GM12878 (cell line): ENCODE measurements around the gene TMSB15B. TPM values are rescaled to one million over a fixed set of nuclear protein-coding genes. Genes with fewer than 3 reads are reported as not detected.

Source experiments
- ATAC-seq: fragments of 200-7000 bp; cut with Tn5 transposase; 3 replicates; pipeline ENCODE4 v1.9.1; 2020; ENCODE audit warnings: mild to moderate bottlenecking, moderate library complexity
- BruUV-seq: library from RNA; stranded (reverse); fragments of 400-500 nt; replicated peaks from 2 replicates; lab custom pipeline; 2021; lab: Mats Ljungman, UMichigan
- CTCF ChIA-PET: fragments of 300-600 bp; sonication (Branson Sonifier 250); formaldehyde crosslinking; extraction: SDS; loops from one replicate; lab custom pipeline; 2021; ENCODE audit warnings: inconsistent platforms; lab: Yijun Ruan, JAX
- POLR2A ChIA-PET: fragments of 350-600 bp; formaldehyde crosslinking; extraction: SDS; loops from one replicate; lab custom pipeline; 2021; ENCODE audit warnings: inconsistent platforms; lab: Charles Lee
- RAD21 ChIA-PET: fragments of 300-600 bp; sonication (Branson Sonifier 250); formaldehyde crosslinking; loops from one replicate; lab custom pipeline; 2023; ENCODE audit warnings: antibody characterized with exemption; ENCODE audit not compliant: unreplicated experiment; lab: Charles Lee
- SMC1A ChIA-PET: fragments of 300-600 bp; sonication (Branson Sonifier 250); formaldehyde crosslinking; loops from one replicate; lab custom pipeline; 2023; ENCODE audit not compliant: unreplicated experiment, uncharacterized antibody; lab: Charles Lee
- DNase-seq: peaks from one replicate; pipeline ENCODE4 v3.0.0-alpha.2; 2011; ENCODE audit warnings: low read depth, low spot score
- FAIRE-seq: peaks from 3 replicates; lab custom pipeline; 2011; peaks lifted over from hg19 to GRCh38; lab: Jason Lieb, UNC
- H2AFZ ChIP-seq: 2 replicates; pipeline ENCODE4 v1.6.0; 2011; ENCODE audit warnings: low read depth, low read length, control low read depth; ENCODE audit not compliant: control insufficient read depth
- H3K27ac ChIP-seq: 2 replicates; pipeline ENCODE4 v1.5.1; 2011; ENCODE audit warnings: control low read depth; ENCODE audit not compliant: control insufficient read depth, insufficient read depth
- H3K27me3 ChIP-seq, 2 experiments: replicated peaks in 1 of 2; 2 replicates each; pipeline versions ENCODE4 v1.6.0 to v1.6.1; 2011; ENCODE audit warnings: low read length in 1 of 2; ENCODE audit not compliant: control insufficient read depth in 2 of 2, insufficient read depth in 2 of 2
- H3K36me3 ChIP-seq, 2 experiments: 2 replicates each; pipeline ENCODE4 v1.5.1; 2011; ENCODE audit warnings: low read length in 1 of 2; ENCODE audit not compliant: control insufficient read depth in 2 of 2, insufficient read depth in 2 of 2
- H3K4me1 ChIP-seq: 2 replicates; pipeline ENCODE4 v1.6.1; 2011; ENCODE audit warnings: mild to moderate bottlenecking, low read length, moderate library complexity, mixed read lengths; ENCODE audit not compliant: control insufficient read depth, insufficient read depth
- H3K4me2 ChIP-seq: 2 replicates; pipeline ENCODE4 v1.6.0; 2011; ENCODE audit warnings: control low read depth; ENCODE audit not compliant: control insufficient read depth, insufficient read depth
- H3K4me3 ChIP-seq: fragments of 200-600 bp; sonication (generic); 2 replicates; pipeline ENCODE4 v1.5.1; 2016
- H3K79me2 ChIP-seq: 2 replicates; pipeline ENCODE4 v1.6.0; 2011; ENCODE audit warnings: low read length; ENCODE audit not compliant: control insufficient read depth, insufficient read depth
- H3K9ac ChIP-seq: 2 replicates; pipeline ENCODE4 v1.8.0; 2011; ENCODE audit warnings: low read length, control low read depth, mixed read lengths; ENCODE audit not compliant: control insufficient read depth, insufficient read depth
- H3K9me3 ChIP-seq: replicated peaks from 3 replicates; pipeline ENCODE4 v1.5.1; 2011; ENCODE audit warnings: mild to moderate bottlenecking, low read length; ENCODE audit not compliant: control insufficient read depth, insufficient read depth
- H4K20me1 ChIP-seq: 2 replicates; pipeline ENCODE4 v1.6.0; 2011; ENCODE audit not compliant: control insufficient read depth, insufficient read depth
- BACH1 ChIP-seq: fragments of 450-650 bp; IDR thresholded peaks from 2 replicates; pipeline ENCODE4 v1.6.1; 2017; ENCODE audit warnings: mild to moderate bottlenecking, borderline replicate concordance
- CBX5 ChIP-seq: sonication (generic); IDR thresholded peaks from 2 replicates; pipeline ENCODE4 v1.6.1; 2016; ENCODE audit warnings: low read depth, moderate library complexity, mild to moderate bottlenecking, inconsistent platforms
- CEBPB ChIP-seq, 2 experiments: fragments of 150-350 bp in 1 of 2; IDR thresholded peaks; 2 replicates each; pipeline ENCODE4 v1.6.1; 2012 to 2014; ENCODE audit warnings: low read depth in 2 of 2, low read length in 2 of 2, borderline replicate concordance in 1 of 2, inconsistent platforms in 1 of 2
- CTCF ChIP-seq, 3 experiments: IDR thresholded peaks in 2 of 3; conservative IDR thresholded peaks in 1 of 3; 2 replicates each; pipeline ENCODE4 v1.5.1; 2011; ENCODE audit warnings: low read depth in 3 of 3, low read length in 3 of 3, mild to moderate bottlenecking in 3 of 3, control low read depth in 2 of 3, moderate library complexity in 2 of 3, inconsistent platforms in 1 of 3, mixed read lengths in 1 of 3; ENCODE audit not compliant: control insufficient read depth in 2 of 3, insufficient read depth in 1 of 3; ENCODE audit errors: extremely low read depth in 1 of 3
- ESRRA ChIP-seq: IDR thresholded peaks from 2 replicates; pipeline ENCODE4 v1.6.1; 2012; ENCODE audit warnings: mild to moderate bottlenecking, low read length, improper control_type of control experiment
- GABPA ChIP-seq: IDR thresholded peaks from 2 replicates; pipeline ENCODE4 v1.6.1; 2014; ENCODE audit warnings: antibody characterized with exemption, low read depth, mild to moderate bottlenecking, inconsistent platforms
- HDAC6 ChIP-seq: fragments of 200-600 bp; sonication (generic); IDR thresholded peaks from one replicate; pipeline ENCODE4 v1.8.0; 2017; ENCODE audit warnings: antibody characterized with exemption; ENCODE audit not compliant: unreplicated experiment
- IKZF2 ChIP-seq, 2 experiments: fragments of 450-650 bp; IDR thresholded peaks; 2 replicates each; pipeline ENCODE4 v1.6.1; 2017; ENCODE audit warnings: mild to moderate bottlenecking in 2 of 2, moderate library complexity in 2 of 2
- KDM1A ChIP-seq: fragments of 200-600 bp; sonication (generic); IDR thresholded peaks from 2 replicates; pipeline ENCODE4 v1.6.1; 2016; ENCODE audit warnings: borderline replicate concordance
- PML ChIP-seq: IDR thresholded peaks from 2 replicates; pipeline ENCODE4 v1.6.1; 2012; ENCODE audit warnings: low read length, inconsistent platforms
- POU2F2 ChIP-seq: IDR thresholded peaks from 3 replicates; pipeline ENCODE4 v1.6.1; 2011; ENCODE audit warnings: low read depth, mild to moderate bottlenecking, low read length, borderline replicate concordance
- RUNX3 ChIP-seq: IDR thresholded peaks from 2 replicates; pipeline ENCODE4 v1.6.1; 2012; ENCODE audit warnings: low read length, inconsistent platforms
- SIX5 ChIP-seq: IDR thresholded peaks from 2 replicates; pipeline ENCODE4 v1.6.1; 2011; ENCODE audit warnings: mild to moderate bottlenecking, low read depth, low read length, moderate library complexity; ENCODE audit not compliant: severe bottlenecking
- STAT1 ChIP-seq: fragments of 450-650 bp; conservative IDR thresholded peaks from 2 replicates; pipeline ENCODE4 v1.6.1; 2014; ENCODE audit warnings: antibody characterized with exemption, mild to moderate bottlenecking
- USF1 ChIP-seq: IDR thresholded peaks from 2 replicates; pipeline ENCODE4 v1.6.1; 2011; ENCODE audit warnings: borderline replicate concordance, low read depth, mild to moderate bottlenecking, moderate library complexity, mixed read lengths, low read length; ENCODE audit not compliant: insufficient read depth; ENCODE audit errors: extremely low read length
- USF2 ChIP-seq: IDR thresholded peaks from 2 replicates; pipeline ENCODE4 v1.6.1; 2011; ENCODE audit warnings: low read depth, low read length, improper control_type of control experiment, borderline replicate concordance
- WRNIP1 ChIP-seq: IDR thresholded peaks from 2 replicates; pipeline ENCODE4 v1.6.1; 2011; ENCODE audit warnings: low read depth, low read length, improper control_type of control experiment, borderline replicate concordance
- ZBTB33 ChIP-seq: fragments of 450-650 bp; IDR thresholded peaks from 2 replicates; pipeline ENCODE4 v1.6.1; 2017; ENCODE audit warnings: mild to moderate bottlenecking
- WGBS: methylation state at CpG from one replicate; pipeline ENCODE4 v1.1.6; 2016; ENCODE audit warnings: low lambda C conversion rate; ENCODE audit not compliant: insufficient replicate concordance, insufficient coverage; ENCODE audit errors: missing lambda C conversion rate; 5-methylcytosine and 5-hydroxymethylcytosine counted together
- in situ Hi-C: fragments of 300-500 bp; cut with MboI; formaldehyde crosslinking; loops from 9 replicates; pipeline ENCODE4 v1.14.3; 2018; ENCODE audit warnings: mixed read lengths
- intact Hi-C: fragments of 100-400 bp; cut with micrococcal nuclease; formaldehyde crosslinking; loops from one replicate; pipeline ENCODE4 v1.14.2; 2022; ENCODE audit not compliant: unreplicated experiment
- polyA plus RNA-seq, 11 experiments: library from polyadenylated mRNA; depleted of rRNA in 4 of 11; unstranded in 6 of 11; stranded (reverse) in 5 of 11; fragments of >200 nt; fragmentation: Nextera tagmentation in 4 of 11; fragmentation: Illumina TruSeq in 1 of 11; extraction: Ambion mirVana in 4 of 11; extraction: Trizol in 1 of 11; gene quantifications; 1 replicate in 1 of 11; 2 replicates in 10 of 11; pipeline versions ENCODE4 v1.2.1 to v1.2.3, GENCODE V29; 2011 to 2016; ENCODE audit warnings: inconsistent platforms in 2 of 11, missing spikeins in 2 of 11, low read depth in 1 of 11
- total RNA-seq, 4 experiments: library from RNA; depleted of rRNA in 3 of 4; stranded (reverse); fragments of >200 nt in 3 of 4; fragmentation: Illumina TruSeq in 1 of 4; extraction: Trizol in 1 of 4; gene quantifications; 2 replicates each; pipeline versions ENCODE4 v1.2.1 to v1.2.3, GENCODE V29; 2013 to 2021

The TMSB15B gene
- total and polyA plus RNA-seq, 10 of the 15 experiments (the other 5 are each of a cell fraction or from before 2014, with no cell fraction given) = 8.8 to 45.2 (median 18.1) TPM

GRCh38 chrX:103953353-103953752, 9.1 kb upstream of the TMSB15B start:
- no peaks in the 10 kb centered on the region for H3K4me1 ChIP-seq
- no peaks in the 10 kb centered on the region for H3K9me3 ChIP-seq
- 50% methylated on average over 4 of the region's 4 CpGs for WGBS
- peaks cover 0 to 2% of the 10 kb centered on the region in 2 experiments; a peak in 1 of 4 replicates for H3K36me3 ChIP-seq
- BruUV-seq = no TSS peak
- no peaks in the 10 kb centered on the region for H4K20me1 ChIP-seq
- H3K79me2 ChIP-seq = no peaks in the 10 kb centered on the region
- H2AFZ ChIP-seq = no peak overlapping the region
- H3K9ac ChIP-seq = no peak overlapping the region
- SMC1A ChIA-PET = no interaction called here
- ATAC-seq = no peak
- H3K4me3 ChIP-seq = no peak overlapping the region
- H3K27me3 ChIP-seq = no peaks in the 10 kb centered on the region
- TF ChIP-seq KDM1A (no peak), SIX5 (no peak), HDAC6 (no peak), CBX5 (no peak), POU2F2 (no peak), WRNIP1 (no peak), USF1 (no peak), STAT1 (no peak), RUNX3 (no peak), ZBTB33 (no peak), BACH1 (no peak), ESRRA (no peak), USF2 (no peak), CEBPB (IDR thresholded peaks at IDR 0.05; ENCODE audit: borderline replicate concordance in 1 of 2, low read depth in 2 of 2, low read length in 2 of 2) (no peak), IKZF2 (IDR thresholded peaks at IDR 0.05) (no peak), PML (no peak), CTCF (IDR thresholded peaks at IDR 0.05 in 2 of 3, conservative IDR thresholded peaks at IDR 0.05 in 1 of 3; ENCODE audit: control insufficient read depth in 2 of 3, extremely low read depth in 1 of 3, insufficient read depth in 1 of 3, low read depth in 3 of 3, low read length in 3 of 3) (no peak), GABPA (no peak)
- intact Hi-C loops = no loop called here
- DNase-seq = no peak
- POLR2A ChIA-PET = no interaction called here
- H3K27ac ChIP-seq = no peak overlapping the region
- CTCF ChIA-PET = interaction anchor here (2.7 kb wide), 1 partner anchor 108 kb away, joined by 7 read pairs; no protein-coding TSS in a partner anchor
- in situ Hi-C loops = no loop called here
- no peak overlapping the region for H3K4me2 ChIP-seq
- RAD21 ChIA-PET = no interaction called here
- no peak for FAIRE-seq
